Measurements from ENCODE around the gene TPBGL.

GRCh38 chr11:75272821-75273301 lies 32.3 kb downstream of the TPBGL start:
- TF ChIP-seq, protein P1, sequence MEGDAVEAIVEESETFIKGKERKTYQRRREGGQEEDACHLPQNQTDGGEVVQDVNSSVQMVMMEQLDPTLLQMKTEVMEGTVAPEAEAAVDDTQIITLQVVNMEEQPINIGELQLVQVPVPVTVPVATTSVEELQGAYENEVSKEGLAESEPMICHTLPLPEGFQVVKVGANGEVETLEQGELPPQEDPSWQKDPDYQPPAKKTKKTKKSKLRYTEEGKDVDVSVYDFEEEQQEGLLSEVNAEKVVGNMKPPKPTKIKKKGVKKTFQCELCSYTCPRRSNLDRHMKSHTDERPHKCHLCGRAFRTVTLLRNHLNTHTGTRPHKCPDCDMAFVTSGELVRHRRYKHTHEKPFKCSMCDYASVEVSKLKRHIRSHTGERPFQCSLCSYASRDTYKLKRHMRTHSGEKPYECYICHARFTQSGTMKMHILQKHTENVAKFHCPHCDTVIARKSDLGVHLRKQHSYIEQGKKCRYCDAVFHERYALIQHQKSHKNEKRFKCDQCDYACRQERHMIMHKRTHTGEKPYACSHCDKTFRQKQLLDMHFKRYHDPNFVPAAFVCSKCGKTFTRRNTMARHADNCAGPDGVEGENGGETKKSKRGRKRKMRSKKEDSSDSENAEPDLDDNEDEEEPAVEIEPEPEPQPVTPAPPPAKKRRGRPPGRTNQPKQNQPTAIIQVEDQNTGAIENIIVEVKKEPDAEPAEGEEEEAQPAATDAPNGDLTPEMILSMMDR (IDR thresholded peaks at IDR 0.05): no peak
- no peak for TF ChIP-seq POLR2A (IDR thresholded peaks at IDR 0.05)

Measured in testis (tissue), 2 donors.